CD4-positive, alpha-beta T cell treated with Interleukin-4 for 4 hours (primary cell): ENCODE data around the gene DGKA.
"Not testable (repeated sequence)": the region's sequence is repeated elsewhere in the genome, so short reads cannot be mapped to it uniquely, and the experiment has no call there.

Experiments
- DNase-seq: peaks from one replicate; pipeline ENCODE4 v3.0.0-alpha.2; 2020

The DGKA gene

GRCh38 chr12:55969356-55969755, 38.4 kb downstream of the DGKA start:
- DNase-seq, result no peak

GRCh38 chr12:55970775-55971174, 39.8 kb downstream of the DGKA start:
- DNase-seq, result no peak

GRCh38 chr12:55972042-55972441, 41.1 kb downstream of the DGKA start:
- no peak for DNase-seq

GRCh38 chr12:55972456-55972855, 41.5 kb downstream of the DGKA start:
- no peak for DNase-seq

GRCh38 chr12:55972911-55973598, 42.1 kb downstream of the DGKA start:
- DNase-seq, result peak; percentile 39

- DNase-seq, result peak; percentile 100
These were observed 42.8 kb downstream of the DGKA start, which contains the start of gene RAB5B for GRCh38 chr12:55973599-55974307. TSS of gene RAB5B (plus strand) at chr12:55974078. CDS start at chr12:55986961, 12,883 bp downstream.

- DNase-seq, result peak; percentile 26
These were observed 43.4 kb downstream of the DGKA start for GRCh38 chr12:55974308-55974730.

- DNase-seq, result no peak
These were observed 47.4 kb downstream of the DGKA start for GRCh38 chr12:55978393-55978792.

- no peak for DNase-seq
These were observed 48.1 kb downstream of the DGKA start for GRCh38 chr12:55979069-55979468.

GRCh38 chr12:55981882-55982281, 50.9 kb downstream of the DGKA start:
- DNase-seq, result not testable (repeated sequence)

GRCh38 chr12:55982319-55982936, 51.5 kb downstream of the DGKA start:
- DNase-seq, result no peak

- DNase-seq, result no peak
These were observed 52.4 kb downstream of the DGKA start for GRCh38 chr12:55983232-55983842.

GRCh38 chr12:55984861-55985260, 53.9 kb downstream of the DGKA start:
- DNase-seq, result no peak

- DNase-seq, result no peak
These were observed 54.4 kb downstream of the DGKA start for GRCh38 chr12:55985341-55985740.

GRCh38 chr12:55985976-55986375, 55.0 kb downstream of the DGKA start:
- not testable (repeated sequence) for DNase-seq

- no peak for DNase-seq
These were observed 60.1 kb downstream of the DGKA start for GRCh38 chr12:55991110-55991509.

GRCh38 chr12:55993230-55993853, 62.4 kb downstream of the DGKA start:
- no peak for DNase-seq

GRCh38 chr12:55995366-55995765, 64.4 kb downstream of the DGKA start:
- no peak for DNase-seq

GRCh38 chr12:55996201-55996714, 65.3 kb downstream of the DGKA start:
- peak; percentile 81 for DNase-seq

GRCh38 chr12:55996715-55997534, 66.0 kb downstream of the DGKA start, which contains the start of gene SUOX:
TSS of gene SUOX (plus strand) at chr12:55997276. CDS start at chr12:56002222, 4,946 bp downstream.
- DNase-seq, result peak; percentile 30

GRCh38 chr12:55997535-55997859, 66.5 kb downstream of the DGKA start:
- DNase-seq, result no peak

GRCh38 chr12:55999522-55999921, 68.6 kb downstream of the DGKA start:
- DNase-seq, result not testable (repeated sequence)
